COR-L47 (cell line): ENCODE results near the gene ZNF362.
"Not testable (repeated sequence)": the region's sequence is repeated elsewhere in the genome, so short reads cannot be mapped to it uniquely, and the experiment has no call there.

Experiments
- DNase-seq: peaks from one replicate; lab custom pipeline; 2025; lab: John Stamatoyannopoulos, UW

The ZNF362 gene

GRCh38 chr1:33287317-33287716 lies 31.0 kb downstream of the ZNF362 start:
- DNase-seq = no peak

GRCh38 chr1:33288976-33289857 lies 32.9 kb downstream of the ZNF362 start:
- no peak for DNase-seq

GRCh38 chr1:33289858-33290154 lies 33.5 kb downstream of the ZNF362 start:
- DNase-seq = no peak

GRCh38 chr1:33290615-33291014 lies 34.3 kb downstream of the ZNF362 start:
- DNase-seq = not testable (repeated sequence)

- DNase-seq = no peak
Measured at GRCh38 chr1:33292726-33293340, 36.5 kb downstream of the ZNF362 start.

- DNase-seq = no peak
Measured at GRCh38 chr1:33294071-33295010, 38.0 kb downstream of the ZNF362 start.

- DNase-seq = no peak
Measured at GRCh38 chr1:33295023-33295422, 38.7 kb downstream of the ZNF362 start.

- DNase-seq = peak; percentile 70
Measured at GRCh38 chr1:33295450-33296081, 39.3 kb downstream of the ZNF362 start.

- no peak for DNase-seq
Measured at GRCh38 chr1:33296082-33296458, 39.8 kb downstream of the ZNF362 start.

- no peak for DNase-seq
Measured at GRCh38 chr1:33296824-33297223, 40.5 kb downstream of the ZNF362 start.

- DNase-seq = no peak
Measured at GRCh38 chr1:33297911-33298622, 41.8 kb downstream of the ZNF362 start.

GRCh38 chr1:33298623-33299277 lies 42.5 kb downstream of the ZNF362 start:
- peak; percentile 38 for DNase-seq

GRCh38 chr1:33299461-33300155 lies 43.3 kb downstream of the ZNF362 start:
- no peak for DNase-seq

- DNase-seq = no peak
Measured at GRCh38 chr1:33300673-33301072, 44.4 kb downstream of the ZNF362 start.

GRCh38 chr1:33301273-33301984 lies 45.1 kb downstream of the ZNF362 start:
- no peak for DNase-seq

- DNase-seq = no peak
Measured at GRCh38 chr1:33302325-33302724, 46.0 kb downstream of the ZNF362 start.

- no peak for DNase-seq
Measured at GRCh38 chr1:33305016-33305415, 48.7 kb downstream of the ZNF362 start.

GRCh38 chr1:33305816-33306652 lies 49.7 kb downstream of the ZNF362 start:
- DNase-seq = no peak
